Eye (tissue), 1 donor: ENCODE measurements around the gene MUC16.
"Not testable (repeated sequence)": the region's sequence is repeated elsewhere in the genome, so short reads cannot be mapped to it uniquely, and the experiment has no call there.

Experiments used
- DNase-seq: peaks from one replicate; pipeline ENCODE4 v3.0.0-alpha.2; 2015

The MUC16 gene

GRCh38 chr19:9009935-9010651 is at the start of gene MUC16:
MUC16 (minus strand) TSS chr19:9010409.
- no peak for DNase-seq

GRCh38 chr19:9058905-9059667 is 48.9 kb upstream of the MUC16 start:
- DNase-seq, result no peak

GRCh38 chr19:9057505-9058258 is 47.5 kb upstream of the MUC16 start:
- DNase-seq, result no peak

GRCh38 chr19:9056131-9056530 is 45.9 kb upstream of the MUC16 start:
- not testable (repeated sequence) for DNase-seq

GRCh38 chr19:9054765-9055164 is 44.6 kb upstream of the MUC16 start:
- peak; percentile 30 for DNase-seq

- DNase-seq, result no peak
Observed at GRCh38 chr19:9054207-9054606, 44.0 kb upstream of the MUC16 start.

GRCh38 chr19:9053674-9054073 is 43.5 kb upstream of the MUC16 start:
- DNase-seq, result not testable (repeated sequence)

- DNase-seq, result no peak
Observed at GRCh38 chr19:9052894-9053293, 42.7 kb upstream of the MUC16 start.

- DNase-seq, result no peak
Observed at GRCh38 chr19:9046694-9047093, 36.5 kb upstream of the MUC16 start.

- no peak for DNase-seq
Observed at GRCh38 chr19:9044449-9044848, 34.2 kb upstream of the MUC16 start.

- DNase-seq, result no peak
Observed at GRCh38 chr19:9043524-9043923, 33.3 kb upstream of the MUC16 start.

GRCh38 chr19:9041023-9041422 is 30.8 kb upstream of the MUC16 start:
- DNase-seq, result no peak

GRCh38 chr19:9040131-9040530 is 29.9 kb upstream of the MUC16 start:
- DNase-seq, result no peak

GRCh38 chr19:9039728-9040127 is 29.5 kb upstream of the MUC16 start:
- DNase-seq, result no peak

GRCh38 chr19:9037400-9038062 is 27.3 kb upstream of the MUC16 start:
- no peak for DNase-seq

GRCh38 chr19:9032136-9032631 is 22.0 kb upstream of the MUC16 start:
- DNase-seq, result no peak

GRCh38 chr19:9018163-9018875 is 8.1 kb upstream of the MUC16 start:
- DNase-seq, result no peak

- DNase-seq, result no peak
Observed at GRCh38 chr19:9014803-9015202, 4.6 kb upstream of the MUC16 start.

- DNase-seq, result no peak
Observed at GRCh38 chr19:9013988-9014387, 3.8 kb upstream of the MUC16 start.

- DNase-seq, result no peak
Observed at GRCh38 chr19:9011875-9012274, 1.7 kb upstream of the MUC16 start.

GRCh38 chr19:9010693-9011092 is 484 bp upstream of the MUC16 start:
- DNase-seq, result no peak

GRCh38 chr19:9009431-9009830 is 778 bp downstream of the MUC16 start:
- no peak for DNase-seq
